HepG2 (cell line): ENCODE data around the gene ATG9A. TPM values are rescaled to one million over a fixed set of nuclear protein-coding genes. Genes with fewer than 3 reads are reported as not detected.

ENCODE experiments used
- ATAC-seq: fragments of 200-7000 bp; cut with Tn5 transposase; 3 replicates; pipeline ENCODE4 v1.9.1; 2020; ENCODE audit warnings: mild to moderate bottlenecking, moderate library complexity
- BruUV-seq: library from RNA; stranded (reverse); fragments of 400-500 nt; replicated peaks from 2 replicates; lab custom pipeline; 2021; lab: Mats Ljungman, UMichigan
- CTCF ChIA-PET: fragments of 300-600 bp; formaldehyde crosslinking; extraction: SDS; loops from one replicate; lab custom pipeline; 2021; ENCODE audit warnings: low total read pairs, inconsistent platforms, low intra/inter-chr PET ratio; lab: Yijun Ruan, JAX
- POLR2A ChIA-PET: fragments of 350-600 bp; sonication (Branson Sonifier 250); formaldehyde crosslinking; loops from one replicate; lab custom pipeline; 2020; ENCODE audit warnings: antibody characterized with exemption, inconsistent platforms; lab: Yijun Ruan, JAX
- DNase-seq: peaks from one replicate; pipeline ENCODE4 v3.0.0-alpha.2; 2015; ENCODE audit warnings: low spot score
- FAIRE-seq: peaks from 3 replicates; lab custom pipeline; 2011; peaks lifted over from hg19 to GRCh38; lab: Jason Lieb, UNC
- H2AFZ ChIP-seq: one replicate; pipeline ENCODE4 v1.6.1; 2011; ENCODE audit warnings: low read length, inconsistent platforms
- H3K27ac ChIP-seq: fragments of 300-600 bp; 3 replicates; pipeline ENCODE4 v1.8.0; 2011; ENCODE audit warnings: mixed run types, mild to moderate bottlenecking, mixed read lengths, low read length, inconsistent platforms; ENCODE audit not compliant: insufficient read depth; ENCODE audit errors: extremely low read length
- H3K27me3 ChIP-seq, 2 experiments: fragments of 200-600 bp in 1 of 2; 2 replicates in 1 of 2; 3 replicates in 1 of 2; pipeline versions ENCODE4 v1.6.0 to v1.8.0; 2011; ENCODE audit warnings: low read length in 2 of 2, mild to moderate bottlenecking in 2 of 2, moderate library complexity in 2 of 2, inconsistent platforms in 1 of 2; ENCODE audit not compliant: insufficient read depth in 2 of 2, control insufficient read depth in 1 of 2
- H3K36me3 ChIP-seq, 2 experiments: fragments of 200-600 bp in 1 of 2; replicated peaks in 1 of 2; 2 replicates in 1 of 2; 3 replicates in 1 of 2; pipeline versions ENCODE4 v1.5.1 to v1.8.0; 2011; ENCODE audit warnings: low read length in 2 of 2, inconsistent platforms in 1 of 2; ENCODE audit not compliant: insufficient read depth in 2 of 2, control insufficient read depth in 1 of 2
- H3K4me1 ChIP-seq: 2 replicates; pipeline ENCODE4 v1.5.1; 2012; ENCODE audit warnings: low read length, inconsistent platforms; ENCODE audit not compliant: insufficient read depth
- H3K4me2 ChIP-seq: 2 replicates; pipeline ENCODE4 v1.6.0; 2011; ENCODE audit warnings: low read depth, low read length, inconsistent platforms
- H3K4me3 ChIP-seq, 3 experiments: fragments of 200-600 bp in 1 of 3; sonication (generic), shearing (Covaris generic) in 1 of 3; replicated peaks in 1 of 3; 2 replicates each; pipeline ENCODE4 v1.5.1; 2011 to 2016; ENCODE audit warnings: low read length in 3 of 3, inconsistent platforms in 2 of 3, low read depth in 2 of 3, mild to moderate bottlenecking in 2 of 3, control low read depth in 1 of 3, mixed read lengths in 1 of 3; ENCODE audit not compliant: insufficient read depth in 1 of 3
- H3K79me2 ChIP-seq: one replicate; pipeline ENCODE4 v1.6.1; 2011; ENCODE audit warnings: low read length, inconsistent platforms; ENCODE audit not compliant: insufficient read depth
- H3K9ac ChIP-seq: 2 replicates; pipeline ENCODE4 v1.6.0; 2011; ENCODE audit warnings: mild to moderate bottlenecking, low read depth, low read length, inconsistent platforms; ENCODE audit not compliant: insufficient read depth
- H3K9me3 ChIP-seq: 2 replicates; pipeline ENCODE4 v1.5.1; 2012; ENCODE audit warnings: mild to moderate bottlenecking, low read length
- H4K20me1 ChIP-seq: 2 replicates; pipeline ENCODE4 v1.6.0; 2011; ENCODE audit warnings: inconsistent platforms, mild to moderate bottlenecking, low read length, moderate library complexity; ENCODE audit not compliant: insufficient read depth
- MED1 ChIP-seq: sonication (generic); formaldehyde crosslinking; IDR thresholded peaks from 2 replicates; pipeline ENCODE4 v1.4.0; 2020; ENCODE audit warnings: missing genetic modification reagents
- SRSF1 ChIP-seq: fragments of 200-400 bp; formaldehyde crosslinking; optimal IDR thresholded peaks from 2 replicates; pipeline ENCODE3; 2017; ENCODE audit warnings: mild to moderate bottlenecking, low read depth, low read length, moderate library complexity
- SRSF4 ChIP-seq: fragments of 200-400 bp; formaldehyde crosslinking; IDR thresholded peaks from one replicate; pipeline ENCODE4 v1.6.1; 2018; ENCODE audit warnings: mild to moderate bottlenecking, low read depth, low read length, moderate library complexity; ENCODE audit not compliant: poor library complexity, severe bottlenecking
- ZNF407 ChIP-seq: sonication (generic); formaldehyde crosslinking; IDR thresholded peaks from one replicate; pipeline ENCODE4 v1.5.1; 2020; ENCODE audit warnings: mild to moderate bottlenecking, missing genetic modification reagents; ENCODE audit errors: not compliant biosample characterization
- WGBS: methylation state at CpG from one replicate; pipeline ENCODE4 v1.1.6; 2017; ENCODE audit warnings: low lambda C conversion rate; 5-methylcytosine and 5-hydroxymethylcytosine counted together
- in situ Hi-C: cut with HindIII; loops from 2 replicates; pipeline ENCODE4 v1.10.0; 2017; ENCODE audit warnings: low pct_unique_long_range_greater_than_20kb; ENCODE audit not compliant: extremely low pct_ligation_motif_present
- intact Hi-C: fragments of 100-400 bp; cut with micrococcal nuclease; formaldehyde crosslinking; loops from one replicate; pipeline ENCODE4 v1.10.0; 2022; ENCODE audit not compliant: unreplicated experiment
- polyA plus RNA-seq, 8 experiments: library from polyadenylated mRNA; depleted of rRNA in 3 of 8; stranded (reverse) in 7 of 8; unstranded in 1 of 8; fragments of >200 nt; fragmentation: Illumina TruSeq in 4 of 8; extraction: Trizol in 4 of 8; gene quantifications; 2 replicates each; pipeline versions ENCODE4 v1.2.1 to v1.2.3, GENCODE V29; 2011 to 2016; ENCODE audit warnings: low read depth in 4 of 8, missing spikeins in 1 of 8, mixed read lengths in 1 of 8; ENCODE audit not compliant: insufficient read depth in 1 of 8
- total RNA-seq, 5 experiments: library from RNA; depleted of rRNA; stranded (reverse); fragments of >200 nt; fragmentation: Illumina TruSeq; extraction: Trizol; gene quantifications; 2 replicates each; pipeline ENCODE4 v1.2.3, GENCODE V29; 2016; ENCODE audit warnings: low read depth in 1 of 5
- TF ChIP-seq, protein P1 (sequence below): sonication (generic); formaldehyde crosslinking; IDR thresholded peaks from 2 replicates; pipeline ENCODE4 v1.4.0; 2020; ENCODE audit warnings: missing genetic modification reagents; ENCODE audit errors: not compliant biosample characterization

The ATG9A gene
- total and polyA plus RNA-seq, 2 of the 13 experiments (the other 11 are each of a cell fraction or from before 2014, with no cell fraction given): 35.0 to 131 TPM

DNA sequence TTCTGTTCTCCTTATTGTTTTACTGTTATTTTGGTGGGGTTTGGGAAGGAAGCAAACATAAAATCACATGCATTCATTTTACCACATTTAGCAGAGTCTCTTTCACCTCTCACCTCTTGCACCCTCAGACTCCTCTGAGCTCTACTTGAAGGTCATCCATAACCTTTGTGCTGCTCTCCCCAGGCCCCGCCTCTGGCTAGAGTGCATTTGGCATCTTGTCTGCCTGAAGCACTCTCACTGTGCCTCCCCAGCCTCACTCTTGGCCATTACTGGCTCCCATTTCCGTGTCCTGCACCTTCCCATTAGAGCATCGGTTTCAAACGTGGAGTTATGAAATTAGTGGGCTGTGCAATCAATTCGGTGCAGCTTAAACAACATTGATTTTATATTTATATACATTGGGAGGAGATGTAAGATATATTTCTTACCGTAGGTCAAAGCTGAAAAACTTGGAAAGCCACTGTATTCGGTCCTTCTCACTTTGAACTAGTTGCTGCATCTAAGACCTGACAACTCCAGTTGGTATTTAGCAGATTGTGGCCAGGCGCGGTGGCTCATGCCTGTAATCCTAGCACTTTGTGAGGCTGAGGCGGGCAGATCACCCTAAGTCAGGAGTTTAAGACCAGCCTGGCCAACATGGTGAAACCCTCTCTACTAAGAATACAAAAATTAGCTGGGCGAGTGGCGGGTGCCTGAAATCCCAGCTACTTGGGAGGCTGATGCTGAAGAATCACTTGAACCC lies 29.8 kb downstream of the ATG9A start:
- peak; percentile 39 for ATAC-seq

More for the DNA sequence above, 29.8 kb downstream of the ATG9A start:
- POLR2A ChIA-PET: interaction anchor here (0.7 to 10.9 kb wide), 11 partner anchors 8 to 79 kb away, joined by 3 to 102 read pairs (median 9); partner anchors contain the start of genes ABCB6, CNPPD1, DNAJB2 and GLB1L
- H3K27me3 ChIP-seq: no peaks in the 10 kb centered on the region
- intact Hi-C loops (no loop called here), in situ Hi-C loops (no loop called here)
- no peak overlapping the region for H3K9ac ChIP-seq
- FAIRE-seq (no peak), DNase-seq (no peak)
- H3K36me3 ChIP-seq: no peaks in the 10 kb centered on the region
- CTCF ChIA-PET: no interaction called here
- WGBS: 77% methylated on average over 12 of the region's 12 CpGs
- H3K4me2 ChIP-seq: peak overlapping the region; percentile 37; the same call in 1 of the 2 replicates
- no peaks in the 10 kb centered on the region for H3K79me2 ChIP-seq
- no peaks in the 10 kb centered on the region for H3K9me3 ChIP-seq
- H2AFZ ChIP-seq: no peak overlapping the region
- H3K4me3 ChIP-seq: no peak overlapping the region
- BruUV-seq: no TSS peak
- peak overlapping the region; percentile 25 for H3K27ac ChIP-seq
- TF ChIP-seq, protein P1, sequence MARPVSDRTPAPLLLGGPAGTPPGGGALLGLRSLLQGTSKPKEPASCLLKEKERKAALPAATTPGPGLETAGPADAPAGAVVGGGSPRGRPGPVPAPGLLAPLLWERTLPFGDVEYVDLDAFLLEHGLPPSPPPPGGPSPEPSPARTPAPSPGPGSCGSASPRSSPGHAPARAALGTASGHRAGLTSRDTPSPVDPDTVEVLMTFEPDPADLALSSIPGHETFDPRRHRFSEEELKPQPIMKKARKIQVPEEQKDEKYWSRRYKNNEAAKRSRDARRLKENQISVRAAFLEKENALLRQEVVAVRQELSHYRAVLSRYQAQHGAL: no peak
- TF ChIP-seq MED1 (0 out of 2 replicates have a peak, but pooled peaks have one; percentile 17), SRSF4 (no peak), ZNF407 (CRISPR knock-in tag) (peak; percentile 38), SRSF1 (no peak)
- no peaks in the 10 kb centered on the region for H4K20me1 ChIP-seq
- H3K4me1 ChIP-seq: peaks cover 33% of the 10 kb centered on the region
